ENCODE results near the gene MOSPD3. TPM values are rescaled to one million over a fixed set of nuclear protein-coding genes. Genes with fewer than 3 reads are reported as not detected.

The MOSPD3 gene
- total and polyA plus RNA-seq, 2 of the 13 experiments (the other 11 are each of a cell fraction or from before 2014, with no cell fraction given): 7.6 to 8.8 TPM

DNA sequence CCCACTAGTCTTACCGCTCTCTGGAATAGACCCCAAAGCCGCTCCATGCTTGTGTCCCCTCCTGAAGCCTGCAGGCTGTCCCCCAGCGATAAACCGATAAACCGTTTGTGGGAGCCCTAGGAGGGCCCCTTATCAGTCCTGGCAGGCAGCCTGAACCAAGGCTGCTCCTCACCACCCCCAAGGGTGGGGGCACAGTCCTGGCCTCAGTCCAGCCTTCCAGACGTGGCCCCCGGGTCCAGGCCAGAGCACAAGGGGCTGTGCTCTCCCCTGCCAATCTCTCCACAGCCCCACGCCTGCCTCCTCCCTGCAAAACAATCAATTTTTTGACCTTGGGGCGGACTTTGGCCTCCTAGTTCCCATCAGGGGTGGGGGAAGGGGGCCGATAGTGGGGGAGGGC, 29.1 kb downstream of the MOSPD3 start, which contains the start of gene TFR2 (continued):
- TF ChIP-seq HCFC1 (IDR thresholded peaks at IDR 0.05; ENCODE audit: low read depth, low read length): no peak
- no peak for TF ChIP-seq ZBTB42 (CRISPR knock-in tag; IDR thresholded peaks at IDR 0.05)
- no peak for TF ChIP-seq ZNF24 (IDR thresholded peaks at IDR 0.05)
- no peak for TF ChIP-seq ZNF749 (CRISPR knock-in tag; IDR thresholded peaks at IDR 0.05; ENCODE audit: borderline replicate concordance)
- peak; percentile 51; the same call in 1 of the 2 replicates for TF ChIP-seq ZNF614 (CRISPR knock-in tag; IDR thresholded peaks at IDR 0.05; ENCODE audit: borderline replicate concordance)
- TF ChIP-seq ZNF260 (CRISPR knock-in tag; IDR thresholded peaks at IDR 0.05; ENCODE audit: borderline replicate concordance, low read depth): no peak
- peak; percentile 62; the same call in 1 of the 2 replicates for TF ChIP-seq ZNF317 (CRISPR knock-in tag; IDR thresholded peaks at IDR 0.05)
- no peak for TF ChIP-seq NFRKB (IDR thresholded peaks at IDR 0.05)
- TF ChIP-seq, protein P1, sequence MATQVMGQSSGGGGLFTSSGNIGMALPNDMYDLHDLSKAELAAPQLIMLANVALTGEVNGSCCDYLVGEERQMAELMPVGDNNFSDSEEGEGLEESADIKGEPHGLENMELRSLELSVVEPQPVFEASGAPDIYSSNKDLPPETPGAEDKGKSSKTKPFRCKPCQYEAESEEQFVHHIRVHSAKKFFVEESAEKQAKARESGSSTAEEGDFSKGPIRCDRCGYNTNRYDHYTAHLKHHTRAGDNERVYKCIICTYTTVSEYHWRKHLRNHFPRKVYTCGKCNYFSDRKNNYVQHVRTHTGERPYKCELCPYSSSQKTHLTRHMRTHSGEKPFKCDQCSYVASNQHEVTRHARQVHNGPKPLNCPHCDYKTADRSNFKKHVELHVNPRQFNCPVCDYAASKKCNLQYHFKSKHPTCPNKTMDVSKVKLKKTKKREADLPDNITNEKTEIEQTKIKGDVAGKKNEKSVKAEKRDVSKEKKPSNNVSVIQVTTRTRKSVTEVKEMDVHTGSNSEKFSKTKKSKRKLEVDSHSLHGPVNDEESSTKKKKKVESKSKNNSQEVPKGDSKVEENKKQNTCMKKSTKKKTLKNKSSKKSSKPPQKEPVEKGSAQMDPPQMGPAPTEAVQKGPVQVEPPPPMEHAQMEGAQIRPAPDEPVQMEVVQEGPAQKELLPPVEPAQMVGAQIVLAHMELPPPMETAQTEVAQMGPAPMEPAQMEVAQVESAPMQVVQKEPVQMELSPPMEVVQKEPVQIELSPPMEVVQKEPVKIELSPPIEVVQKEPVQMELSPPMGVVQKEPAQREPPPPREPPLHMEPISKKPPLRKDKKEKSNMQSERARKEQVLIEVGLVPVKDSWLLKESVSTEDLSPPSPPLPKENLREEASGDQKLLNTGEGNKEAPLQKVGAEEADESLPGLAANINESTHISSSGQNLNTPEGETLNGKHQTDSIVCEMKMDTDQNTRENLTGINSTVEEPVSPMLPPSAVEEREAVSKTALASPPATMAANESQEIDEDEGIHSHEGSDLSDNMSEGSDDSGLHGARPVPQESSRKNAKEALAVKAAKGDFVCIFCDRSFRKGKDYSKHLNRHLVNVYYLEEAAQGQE (IDR thresholded peaks at IDR 0.05; ENCODE audit: borderline replicate concordance in 1 of 2, low read depth in 1 of 2, low read length in 2 of 2): no peak
- no peak for TF ChIP-seq ZNF121 (CRISPR knock-in tag; IDR thresholded peaks at IDR 0.05)
- TF ChIP-seq BRCA1 (CRISPR knock-in tag; IDR thresholded peaks at IDR 0.05): no peak
- TF ChIP-seq ZNF343 (CRISPR knock-in tag; IDR thresholded peaks at IDR 0.05): no peak
- TF ChIP-seq PCBP2 (optimal IDR thresholded peaks at IDR 0.05; ENCODE audit: low read depth, low read length, poor library complexity, severe bottlenecking): no peak
- TF ChIP-seq ATF7 (IDR thresholded peaks at IDR 0.05): no peak
- TF ChIP-seq ATF7 (CRISPR knock-in tag; IDR thresholded peaks at IDR 0.05): no peak
- TF ChIP-seq HDAC1 (CRISPR knock-in tag; IDR thresholded peaks at IDR 0.05): no peak
- TF ChIP-seq NR3C1 (CRISPR knock-in tag; IDR thresholded peaks at IDR 0.05): no peak
- TF ChIP-seq MXD4 (CRISPR knock-in tag; IDR thresholded peaks at IDR 0.05): peak; percentile 38; the same call in 1 of the 2 replicates
- no peak for TF ChIP-seq ATF4 (CRISPR knock-in tag; IDR thresholded peaks at IDR 0.05)
- 0 out of 2 replicates have a peak, but pooled peaks have one; percentile 31 for TF ChIP-seq NFYB (CRISPR knock-in tag; IDR thresholded peaks at IDR 0.05)
- TF ChIP-seq SAFB2 (CRISPR knock-in tag; IDR thresholded peaks at IDR 0.05; ENCODE audit: borderline replicate concordance, low read depth): no peak
- TF ChIP-seq, protein P2, sequence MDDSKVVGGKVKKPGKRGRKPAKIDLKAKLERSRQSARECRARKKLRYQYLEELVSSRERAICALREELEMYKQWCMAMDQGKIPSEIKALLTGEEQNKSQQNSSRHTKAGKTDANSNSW (CRISPR knock-in tag; IDR thresholded peaks at IDR 0.05; ENCODE audit: borderline replicate concordance): no peak
- no peak for TF ChIP-seq ZNF430 (CRISPR knock-in tag; IDR thresholded peaks at IDR 0.05)
- no peak for TF ChIP-seq CENPBD1 (CRISPR knock-in tag; IDR thresholded peaks at IDR 0.05; ENCODE audit: borderline replicate concordance, low read depth)
- no peak; the same call in 1 of the 2 replicates for TF ChIP-seq KDM2A (CRISPR knock-in tag; IDR thresholded peaks at IDR 0.05; ENCODE audit: borderline replicate concordance, low read depth)
- TF ChIP-seq PHF21A (CRISPR knock-in tag; IDR thresholded peaks at IDR 0.05): peak; percentile 68
- TF ChIP-seq ZNF160 (CRISPR knock-in tag; IDR thresholded peaks at IDR 0.05): no peak
- no peak for TF ChIP-seq HNRNPLL (IDR thresholded peaks at IDR 0.05; ENCODE audit: low read depth, low read length, poor library complexity, severe bottlenecking)
- TF ChIP-seq TEAD3 (CRISPR knock-in tag; optimal IDR thresholded peaks at IDR 0.05; ENCODE audit: borderline replicate concordance): no peak
